A549 treated with RU486 at 1 μM for 4 hours (cell line): ENCODE measurements around the gene CRYGB. TPM values are rescaled to one million over a fixed set of nuclear protein-coding genes. Genes with fewer than 3 reads are reported as not detected.

Experiments used
- total RNA-seq: library from RNA; stranded (reverse); fragments of 200-300 nt; extraction: Qiagen RNA extraction; gene quantifications from 5 replicates; pipeline ENCODE4 v1.2.3, GENCODE V29; 2022; ENCODE audit warnings: low read depth

CRYGB gene
- not detected in 5 replicates for total RNA-seq

GRCh38 chr2:208146006-208146405 lies at the start of gene CRYGB:
Gene CRYGB, minus strand, starts transcription at chr2:208146158. Its CDS starts 38 bp downstream, at chr2:208146120.

GRCh38 chr2:208189810-208190503 lies 44.0 kb upstream of the CRYGB start, which contains the start of gene C2orf80:
Gene C2orf80, minus strand, starts transcription at chr2:208190030. Its CDS starts 3,044 bp downstream, at chr2:208186986.

GRCh38 chr2:208163489-208163888 lies 17.5 kb upstream of the CRYGB start, which contains the start of gene CRYGA:
Gene CRYGA, minus strand, starts transcription at chr2:208163589. Its CDS starts 33 bp downstream, at chr2:208163556.

GRCh38 chr2:208129744-208130711 lies 15.9 kb downstream of the CRYGB start, which contains the start of gene CRYGC:
Gene CRYGC, minus strand, starts transcription at chr2:208129828. Its CDS starts 36 bp downstream, at chr2:208129792.

GRCh38 chr2:208124013-208124715 lies 21.8 kb downstream of the CRYGB start, which contains the start of gene CRYGD:
Gene CRYGD, minus strand, starts transcription at chr2:208124524. Its CDS starts 51 bp downstream, at chr2:208124473.

Other genes with a start within 250 kb of the CRYGB start
- gene PLEKHM3, start 120.6 kb downstream of the CRYGB start, total RNA-seq: 2.5 to 3.5 TPM (median 3.2 TPM) in 5 replicates
- not detected in 5 replicates for gene CRYGD, start 21.6 kb downstream of the CRYGB start, total RNA-seq
- not detected in 5 replicates for gene CRYGC, start 16.3 kb downstream of the CRYGB start, total RNA-seq
- not detected in 5 replicates for gene CRYGA, start 17.4 kb upstream of the CRYGB start, total RNA-seq
- gene C2orf80, start 43.9 kb upstream of the CRYGB start, total RNA-seq: not detected in 5 replicates
- gene IDH1, start 108.9 kb upstream of the CRYGB start, total RNA-seq: 64.8 to 89.4 TPM (median 81.4 TPM) in 5 replicates
- gene PIKFYVE, start 120.1 kb upstream of the CRYGB start, total RNA-seq: 3.3 to 7.5 TPM (median 7.2 TPM) in 5 replicates